Cerebellar cortex (tissue), 1 donor: ENCODE measurements around the gene SNRPA.
"Not testable (repeated sequence)": the region's sequence is repeated elsewhere in the genome, so short reads cannot be mapped to it uniquely, and the experiment has no call there.

Source experiments
- DNase-seq: peaks from one replicate; pipeline ENCODE4 v3.0.0-alpha.2; 2015; ENCODE audit warnings: low spot score

SNRPA gene

GRCh38 chr19:40802300-40803169 is 51.5 kb downstream of the SNRPA start:
- peak; percentile 66 for DNase-seq

DNA sequence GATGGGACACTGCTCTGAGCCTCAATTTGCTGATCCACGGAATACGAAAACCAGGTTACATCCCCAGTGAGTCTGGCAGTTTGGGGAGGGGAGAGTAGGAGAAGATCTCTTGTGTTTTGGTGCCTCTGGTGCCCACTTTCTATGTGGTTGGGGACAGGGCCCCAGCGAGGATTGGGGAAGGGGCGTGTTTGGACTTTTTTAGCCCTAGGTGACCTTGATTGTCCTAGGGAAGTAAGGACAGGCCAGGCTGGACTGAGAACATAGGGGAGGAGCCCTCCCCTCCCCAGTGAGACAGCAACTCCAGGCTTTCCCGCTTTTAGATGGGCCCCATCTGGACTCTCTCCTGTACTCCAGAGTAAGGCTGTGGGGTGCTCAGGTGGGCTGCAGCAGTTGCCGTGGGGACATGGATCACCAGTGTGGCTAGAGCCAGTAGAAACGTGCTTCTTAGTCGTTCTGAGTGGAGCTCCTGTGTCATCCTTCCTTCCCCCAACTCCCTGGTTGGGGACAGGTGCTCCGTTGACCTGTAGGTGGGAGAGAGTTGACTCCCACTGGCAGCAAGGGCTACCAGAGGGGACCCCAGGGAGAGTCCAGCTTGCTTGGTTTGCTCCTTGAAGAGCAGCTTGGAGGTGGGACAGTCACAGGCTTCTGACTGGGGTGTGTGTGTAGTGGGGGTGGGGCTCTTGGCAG is 52.3 kb downstream of the SNRPA start:
- no peak for DNase-seq

DNA sequence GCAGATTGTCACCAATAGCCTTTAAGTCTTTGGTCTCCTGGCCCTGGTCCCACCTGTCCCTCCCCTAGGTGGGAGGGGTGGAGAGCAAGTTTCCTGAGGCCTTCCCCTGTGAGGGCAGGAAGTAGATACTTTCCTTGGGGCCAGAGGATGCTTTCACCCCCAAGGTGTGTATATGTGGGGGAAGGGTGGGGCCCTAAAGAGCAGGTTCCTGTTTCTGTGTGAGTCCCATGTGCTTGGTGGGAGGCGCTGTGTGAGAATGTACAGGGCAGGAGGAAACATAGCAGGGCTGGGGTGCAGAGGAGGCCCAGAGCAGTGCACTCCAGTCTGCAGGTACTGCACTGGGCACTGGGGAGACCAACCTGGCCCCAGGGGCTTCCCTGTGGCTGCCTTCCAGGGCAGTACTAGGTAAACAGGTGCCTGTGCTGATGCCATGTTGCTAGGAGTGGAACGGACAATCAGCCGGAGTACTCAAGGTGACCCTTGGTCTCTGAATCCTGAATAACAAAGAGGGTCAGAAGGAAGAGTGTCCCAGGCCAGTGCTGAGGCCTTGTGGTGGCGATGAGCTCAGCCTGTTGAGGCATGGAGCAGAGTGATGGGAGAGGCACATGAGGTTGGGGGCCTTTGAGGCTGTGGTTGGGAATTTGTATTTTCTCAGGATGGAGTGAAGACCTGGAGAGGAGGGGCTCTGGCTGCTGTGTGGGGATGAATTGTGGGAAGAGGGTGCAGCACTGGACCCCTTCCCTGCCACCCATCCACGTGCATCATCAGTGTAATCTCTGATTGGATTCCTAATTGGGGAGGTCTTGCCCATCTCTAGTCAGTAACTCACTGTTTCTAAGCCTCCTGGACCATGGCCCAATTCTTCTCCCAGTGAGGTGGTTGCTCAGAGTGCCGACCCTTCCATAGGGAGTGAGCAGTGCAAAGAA is 53.1 kb downstream of the SNRPA start:
- DNase-seq, result no peak

DNA sequence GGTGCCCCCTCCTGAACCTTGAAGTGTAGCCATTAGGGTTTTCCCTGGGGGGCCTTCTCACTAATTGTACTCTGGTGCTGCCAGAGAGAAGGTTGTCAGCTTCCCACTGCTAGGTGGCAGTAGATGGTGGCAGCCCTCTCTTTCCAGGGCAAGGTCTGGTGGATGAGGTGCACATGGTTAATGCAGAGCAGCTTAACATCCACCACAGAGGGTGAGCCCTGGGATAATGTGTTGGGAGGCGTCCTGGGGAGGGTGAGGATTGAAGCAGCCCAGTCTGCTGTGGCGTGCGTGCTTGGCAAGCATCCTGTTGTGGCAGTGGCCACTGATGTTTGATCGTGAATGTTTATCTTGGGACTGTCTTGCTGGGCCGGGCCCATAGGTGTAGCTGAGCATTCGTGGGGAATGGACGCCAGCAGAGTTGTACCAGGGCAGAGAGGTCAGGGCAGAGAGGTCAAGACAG is 53.8 kb downstream of the SNRPA start:
- DNase-seq, result peak; percentile 51

GRCh38 chr19:40805258-40805868 is 54.4 kb downstream of the SNRPA start:
- peak; percentile 47 for DNase-seq

- peak; percentile 98 for DNase-seq
Measured at GRCh38 chr19:40806423-40807146, 55.6 kb downstream of the SNRPA start.

- peak; percentile 56 for DNase-seq
Measured at GRCh38 chr19:40807147-40808020, 56.4 kb downstream of the SNRPA start.

GRCh38 chr19:40808021-40808325 is 57.0 kb downstream of the SNRPA start:
- no peak for DNase-seq

- DNase-seq, result no peak
Measured at GRCh38 chr19:40808497-40808896, 57.5 kb downstream of the SNRPA start.

- DNase-seq, result no peak
Measured at GRCh38 chr19:40809358-40810086, 58.5 kb downstream of the SNRPA start.

DNA sequence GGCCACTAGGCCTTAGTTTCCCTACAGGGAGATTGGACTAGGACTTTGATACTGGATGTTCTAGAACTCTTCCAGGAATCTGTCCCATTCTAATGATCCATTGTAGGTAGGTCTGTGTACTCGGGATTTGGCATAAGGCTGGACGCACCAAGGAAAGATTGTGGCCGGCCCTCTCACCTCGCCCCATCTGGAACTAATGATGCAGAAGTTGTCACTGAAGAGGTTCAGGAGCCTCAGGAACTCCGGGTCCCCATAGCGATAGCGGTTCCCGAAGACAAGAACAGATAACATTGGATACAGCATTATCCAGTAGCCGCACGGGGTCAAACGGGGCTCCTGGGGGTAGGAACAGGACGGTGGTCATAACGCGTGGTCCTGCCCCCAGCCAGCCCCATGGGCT is 59.2 kb downstream of the SNRPA start:
- DNase-seq, result no peak

- peak; percentile 89 for DNase-seq
Measured at GRCh38 chr19:40810649-40811408, 59.8 kb downstream of the SNRPA start.

DNA sequence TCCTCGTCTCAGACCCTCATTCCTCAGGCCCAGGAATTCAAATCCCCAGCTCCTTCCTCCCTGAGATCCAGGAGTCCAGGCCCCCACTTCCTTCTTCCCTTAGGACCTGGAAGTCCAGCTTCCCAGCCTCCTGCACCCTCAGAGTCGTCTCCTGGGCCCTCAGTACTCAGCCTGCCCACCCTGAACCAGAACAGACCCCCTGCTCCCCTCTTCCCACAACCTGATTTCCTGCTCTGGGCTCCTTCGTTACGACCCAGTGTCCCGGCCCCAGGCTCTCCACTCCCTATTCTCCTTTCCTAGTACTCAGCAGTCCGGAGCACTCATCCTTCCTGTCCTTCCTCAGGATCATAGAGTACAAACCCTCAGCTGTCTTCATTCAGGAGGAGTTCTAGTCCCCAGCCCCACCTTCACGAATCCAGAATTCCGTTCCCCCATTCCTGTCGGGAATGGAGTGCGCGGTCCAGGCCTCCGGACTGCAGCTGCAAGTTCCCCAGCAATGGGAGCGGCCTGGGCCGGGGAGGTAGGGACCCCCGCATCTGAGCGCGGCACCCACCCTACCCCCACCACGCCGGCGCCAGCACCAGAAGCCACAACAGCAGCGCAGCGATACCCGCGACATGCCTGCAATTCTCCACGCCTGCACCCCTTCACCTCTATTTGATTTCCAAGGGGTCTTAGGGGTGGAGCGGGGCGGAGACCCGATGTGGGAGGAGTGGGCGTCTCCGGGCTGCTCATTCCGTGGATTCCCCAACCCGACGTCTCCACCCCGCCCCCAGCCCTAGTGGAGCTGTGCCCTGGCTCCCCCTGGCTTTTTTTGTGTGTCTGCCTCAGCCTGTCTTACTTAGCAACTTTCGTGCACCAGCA is 60.7 kb downstream of the SNRPA start:
- peak; percentile 40 for DNase-seq

- DNase-seq, result not testable (repeated sequence)
Measured at GRCh38 chr19:40812571-40812970, 61.6 kb downstream of the SNRPA start.

DNA sequence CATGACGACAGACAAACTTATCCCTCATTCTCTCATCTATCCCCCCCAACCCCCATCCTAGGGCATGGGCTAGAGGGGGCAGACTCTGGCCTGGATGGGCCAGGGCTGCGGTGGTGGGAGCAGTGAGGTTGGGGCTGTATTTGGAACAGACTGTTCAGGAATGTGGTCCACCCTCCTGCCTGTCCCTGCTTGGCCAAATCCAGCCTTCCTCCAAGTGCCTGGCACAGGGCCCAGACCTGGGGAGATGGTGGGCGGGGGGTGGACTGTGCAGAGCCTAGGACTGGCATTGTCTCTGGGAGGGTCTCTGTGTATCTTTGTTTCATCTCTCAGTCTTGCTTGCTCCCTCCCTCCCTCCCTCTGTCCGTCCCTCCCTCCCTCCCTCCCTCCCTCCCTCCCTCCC is 62.2 kb downstream of the SNRPA start:
- no peak for DNase-seq
